ENCODE results near the gene DAD1. TPM values are rescaled to one million over a fixed set of nuclear protein-coding genes. Genes with fewer than 3 reads are reported as not detected.

Gene DAD1
- total and polyA plus RNA-seq, 2 of the 8 experiments (the other 6 are each of a cell fraction or from before 2014, with no cell fraction given) = 131 to 440 TPM

GRCh38 chr14:22526218-22526617, 62.8 kb downstream of the DAD1 start:
- no peaks in the 10 kb centered on the region for H4K20me1 ChIP-seq (replicated peaks in 1 of 2; ENCODE audit: control insufficient read depth in 1 of 2, insufficient read depth in 2 of 2, low read length in 2 of 2)
- H3K79me1 ChIP-seq (ENCODE audit: low read depth, low read length) = no peaks in the 10 kb centered on the region
- H2AK5ac ChIP-seq (ENCODE audit: low read depth, low read length) = no peak overlapping the region
- ChIA-PET CTCF (ENCODE audit: partially characterized antibody) (interaction anchor here (0.9 to 2.0 kb wide), 7 partner anchors 16 to 41 kb away, joined by 3 to 4 read pairs (median 3); no protein-coding TSS in a partner anchor), POLR2A (ENCODE audit: partially characterized antibody) (no interaction called here)
- no peak overlapping the region for H3K56ac ChIP-seq (replicated peaks; ENCODE audit: insufficient read length, low read depth, low read length)
- no peak overlapping the region for H4K5ac ChIP-seq (ENCODE audit: insufficient read length, low read depth, low read length)
- 93% methylated on average over 5 of the region's 5 CpGs; no CpG with 5 or more reads in 1 of the 2 experiments for WGBS, 2 experiments (ENCODE audit: extremely low coverage in 1 of 2, insufficient coverage in 1 of 2, insufficient read length in 1 of 2, insufficient replicate concordance in 2 of 2, low coverage in 1 of 2, low lambda C conversion rate in 2 of 2, missing lambda C conversion rate in 1 of 2)
- no peak overlapping the region for H3K18ac ChIP-seq (ENCODE audit: extremely low read depth, low read length)
- no peaks in the 10 kb centered on the region for H3K79me2 ChIP-seq (ENCODE audit: control insufficient read depth in 1 of 2, insufficient read depth in 2 of 2, low read length in 2 of 2)
- no peaks in the 10 kb centered on the region for H3K9me3 ChIP-seq (ENCODE audit: insufficient read depth in 2 of 2, low read depth in 1 of 2, low read length in 1 of 2)
- H3K23me2 ChIP-seq (ENCODE audit: low read depth, low read length) = no peaks in the 10 kb centered on the region
- H2BK120ac ChIP-seq (replicated peaks; ENCODE audit: low read depth, low read length) = no peak overlapping the region
- FAIRE-seq (no peak), DNase-seq (ENCODE audit: low read depth in 1 of 2, low spot score in 2 of 2) (no peak)
- H3K4me2 ChIP-seq (ENCODE audit: insufficient read depth in 1 of 2, low read depth in 2 of 2, low read length in 2 of 2) = no peak overlapping the region
- no peak overlapping the region for H2BK15ac ChIP-seq (ENCODE audit: low read length)
- H4K8ac ChIP-seq (ENCODE audit: extremely low read depth, insufficient read depth, low read length) = no peak overlapping the region
- no peaks in the 10 kb centered on the region; a peak in 1 of 7 replicates for H3K4me1 ChIP-seq (replicated peaks in 1 of 4; ENCODE audit: control insufficient read depth in 3 of 4, insufficient read depth in 4 of 4, low read length in 3 of 4)
- no peak for TF ChIP-seq BACH1 (IDR thresholded peaks at IDR 0.05; ENCODE audit: low read length)
- TF ChIP-seq ASH2L (IDR thresholded peaks at IDR 0.05; ENCODE audit: low read length) = no peak
- TF ChIP-seq EZH2 (IDR thresholded peaks at IDR 0.05; ENCODE audit: low read depth, low read length, severe bottlenecking) = no peak
- TF ChIP-seq ZNF274 (IDR thresholded peaks at IDR 0.05; ENCODE audit: borderline replicate concordance, extremely low read depth, low read length) = no peak
- TF ChIP-seq ATF3 (IDR thresholded peaks at IDR 0.05; ENCODE audit: insufficient read depth, low read depth, low read length) = no peak
- no peak for TF ChIP-seq NANOG (IDR thresholded peaks at IDR 0.05; ENCODE audit: insufficient read depth, low read depth, low read length, poor library complexity, severe bottlenecking)
- TF ChIP-seq TCF12 (IDR thresholded peaks at IDR 0.05; ENCODE audit: low read depth, low read length) = no peak
- no peak for TF ChIP-seq PHF8 (conservative IDR thresholded peaks at IDR 0.05; ENCODE audit: low read depth, low read length)
- TF ChIP-seq RXRA (IDR thresholded peaks at IDR 0.05; ENCODE audit: insufficient read depth, low read depth, low read length) = no peak
- TF ChIP-seq POLR2AphosphoS5 (IDR thresholded peaks at IDR 0.05; ENCODE audit: low read depth, low read length) = no peak
- no peak for TF ChIP-seq KDM1A (IDR thresholded peaks at IDR 0.05; ENCODE audit: borderline replicate concordance, low read length)
- TF ChIP-seq HDAC6 (IDR thresholded peaks at IDR 0.05; ENCODE audit: low read depth, low read length) = no peak
- TF ChIP-seq TBP (IDR thresholded peaks at IDR 0.05; ENCODE audit: low read depth, low read length) = no peak
- TF ChIP-seq NRF1 (IDR thresholded peaks at IDR 0.05; ENCODE audit: low read depth, low read length) = no peak
- H3K14ac ChIP-seq (ENCODE audit: insufficient read length) = no peak overlapping the region
- no peak overlapping the region for H3K4me3 ChIP-seq (ENCODE audit: extremely low read depth in 1 of 4, insufficient read depth in 2 of 4, low read depth in 3 of 4, low read length in 4 of 4)
- H2BK5ac ChIP-seq (ENCODE audit: low read depth, low read length) = no peak overlapping the region
- H3K9ac ChIP-seq (replicated peaks in 1 of 4; ENCODE audit: extremely low read depth in 1 of 4, low read depth in 3 of 4, low read length in 3 of 4) = no peak overlapping the region
- no peak overlapping the region for H3K4ac ChIP-seq (replicated peaks; ENCODE audit: insufficient read length, low read depth, low read length)
- no peaks in the 10 kb centered on the region for H3K27me3 ChIP-seq (replicated peaks in 1 of 4; ENCODE audit: control insufficient read depth in 3 of 4, extremely low read depth in 1 of 4, insufficient read depth in 3 of 4, low read length in 3 of 4)
- no peak overlapping the region for H3K23ac ChIP-seq (ENCODE audit: insufficient read length)
- no peak overlapping the region for H2AFZ ChIP-seq (ENCODE audit: low read length)
- no peak overlapping the region for H3K27ac ChIP-seq (ENCODE audit: low read depth, low read length)
- no peak overlapping the region for H2BK20ac ChIP-seq (ENCODE audit: low read length)
- H2BK12ac ChIP-seq (ENCODE audit: low read depth, low read length) = no peak overlapping the region
- no peak overlapping the region for H4K91ac ChIP-seq (replicated peaks; ENCODE audit: insufficient read length, low read length)
- no peaks in the 10 kb centered on the region for H3K36me3 ChIP-seq (ENCODE audit: control insufficient read depth in 2 of 4, insufficient read depth in 4 of 4, low read length in 3 of 4)
